ENCODE data around the gene FPR3. TPM values are rescaled to one million over a fixed set of nuclear protein-coding genes. Genes with fewer than 3 reads are reported as not detected.
"Not testable (repeated sequence)": the region's sequence is repeated elsewhere in the genome, so short reads cannot be mapped to it uniquely, and the experiment has no call there.

Gene FPR3
- polyA plus RNA-seq, 3 donors = 0.19 to 0.67 (median 0.34) TPM

GRCh38 chr19:51802775-51803174 lies 7.8 kb downstream of the FPR3 start:
- DNase-seq (ENCODE audit: extremely low read depth in 1 of 11, low read depth in 9 of 11, low spot score in 4 of 11) = no peak

GRCh38 chr19:51803519-51803918 lies 8.6 kb downstream of the FPR3 start:
- DNase-seq (ENCODE audit: extremely low read depth in 1 of 11, low read depth in 9 of 11, low spot score in 4 of 11) = no peak

GRCh38 chr19:51803967-51804366 lies 9.0 kb downstream of the FPR3 start:
- DNase-seq (ENCODE audit: extremely low read depth in 1 of 11, low read depth in 9 of 11, low spot score in 4 of 11) = no peak

GRCh38 chr19:51804789-51805188 lies 9.8 kb downstream of the FPR3 start:
- peak in 1 of 11 donors; percentile 13 for DNase-seq (ENCODE audit: extremely low read depth in 1 of 11, low read depth in 9 of 11, low spot score in 4 of 11)

GRCh38 chr19:51805396-51805795 lies 10.4 kb downstream of the FPR3 start:
- DNase-seq (ENCODE audit: extremely low read depth in 1 of 11, low read depth in 9 of 11, low spot score in 4 of 11) = not testable (repeated sequence)

- not testable (repeated sequence) for DNase-seq (ENCODE audit: extremely low read depth in 1 of 11, low read depth in 9 of 11, low spot score in 4 of 11)
Observed at GRCh38 chr19:51806571-51806970, 11.6 kb downstream of the FPR3 start.

GRCh38 chr19:51807111-51807701 lies 12.2 kb downstream of the FPR3 start:
- no peak for DNase-seq (ENCODE audit: extremely low read depth in 1 of 11, low read depth in 9 of 11, low spot score in 4 of 11)

- no peak for DNase-seq (ENCODE audit: extremely low read depth in 1 of 11, low read depth in 9 of 11, low spot score in 4 of 11)
Observed at GRCh38 chr19:51807925-51808324, 13.0 kb downstream of the FPR3 start.

GRCh38 chr19:51808333-51808986 lies 13.5 kb downstream of the FPR3 start:
- no peak for DNase-seq (ENCODE audit: extremely low read depth in 1 of 11, low read depth in 9 of 11, low spot score in 4 of 11)

GRCh38 chr19:51809787-51810186 lies 14.8 kb downstream of the FPR3 start:
- no peak for DNase-seq (ENCODE audit: extremely low read depth in 1 of 11, low read depth in 9 of 11, low spot score in 4 of 11)

GRCh38 chr19:51810223-51810622 lies 15.3 kb downstream of the FPR3 start:
- no peak for DNase-seq (ENCODE audit: extremely low read depth in 1 of 11, low read depth in 9 of 11, low spot score in 4 of 11)

GRCh38 chr19:51811344-51811743 lies 16.4 kb downstream of the FPR3 start:
- no peak for DNase-seq (ENCODE audit: extremely low read depth in 1 of 11, low read depth in 9 of 11, low spot score in 4 of 11)

GRCh38 chr19:51815043-51815442 lies 20.1 kb downstream of the FPR3 start:
- DNase-seq (ENCODE audit: extremely low read depth in 1 of 11, low read depth in 9 of 11, low spot score in 4 of 11) = no peak

- DNase-seq (ENCODE audit: extremely low read depth in 1 of 11, low read depth in 9 of 11, low spot score in 4 of 11) = no peak
Observed at GRCh38 chr19:51816711-51817110, 21.8 kb downstream of the FPR3 start.

GRCh38 chr19:51820011-51820410 lies 25.1 kb downstream of the FPR3 start:
- no peak for DNase-seq (ENCODE audit: extremely low read depth in 1 of 11, low read depth in 9 of 11, low spot score in 4 of 11)

- DNase-seq (ENCODE audit: extremely low read depth in 1 of 11, low read depth in 9 of 11, low spot score in 4 of 11) = no peak
Observed at GRCh38 chr19:51820831-51821446, 26.0 kb downstream of the FPR3 start.

- no peak for DNase-seq (ENCODE audit: extremely low read depth in 1 of 11, low read depth in 9 of 11, low spot score in 4 of 11)
Observed at GRCh38 chr19:51821456-51821855, 26.5 kb downstream of the FPR3 start.

- no peak for DNase-seq (ENCODE audit: extremely low read depth in 1 of 11, low read depth in 9 of 11, low spot score in 4 of 11)
Observed at GRCh38 chr19:51821921-51822320, 27.0 kb downstream of the FPR3 start.

GRCh38 chr19:51822325-51822724 lies 27.4 kb downstream of the FPR3 start:
- no peak for DNase-seq (ENCODE audit: extremely low read depth in 1 of 11, low read depth in 9 of 11, low spot score in 4 of 11)

- no peak for DNase-seq (ENCODE audit: extremely low read depth in 1 of 11, low read depth in 9 of 11, low spot score in 4 of 11)
Observed at GRCh38 chr19:51822946-51823345, 28.0 kb downstream of the FPR3 start.

Data from renal cortex interstitium (tissue), 11 donors.